GM12874 (cell line): ENCODE data around the gene POC1B.

Experiments
- TF ChIP-seq, protein P1 (sequence below): IDR thresholded peaks from 2 replicates; pipeline ENCODE4 v1.5.1; 2011; ENCODE audit warnings: low read depth, mild to moderate bottlenecking, control low read depth, low read length, moderate library complexity; ENCODE audit not compliant: insufficient read depth

POC1B gene

GRCh38 chr12:89479982-89480381 is 45.9 kb downstream of the POC1B start:
- TF ChIP-seq, protein P1, sequence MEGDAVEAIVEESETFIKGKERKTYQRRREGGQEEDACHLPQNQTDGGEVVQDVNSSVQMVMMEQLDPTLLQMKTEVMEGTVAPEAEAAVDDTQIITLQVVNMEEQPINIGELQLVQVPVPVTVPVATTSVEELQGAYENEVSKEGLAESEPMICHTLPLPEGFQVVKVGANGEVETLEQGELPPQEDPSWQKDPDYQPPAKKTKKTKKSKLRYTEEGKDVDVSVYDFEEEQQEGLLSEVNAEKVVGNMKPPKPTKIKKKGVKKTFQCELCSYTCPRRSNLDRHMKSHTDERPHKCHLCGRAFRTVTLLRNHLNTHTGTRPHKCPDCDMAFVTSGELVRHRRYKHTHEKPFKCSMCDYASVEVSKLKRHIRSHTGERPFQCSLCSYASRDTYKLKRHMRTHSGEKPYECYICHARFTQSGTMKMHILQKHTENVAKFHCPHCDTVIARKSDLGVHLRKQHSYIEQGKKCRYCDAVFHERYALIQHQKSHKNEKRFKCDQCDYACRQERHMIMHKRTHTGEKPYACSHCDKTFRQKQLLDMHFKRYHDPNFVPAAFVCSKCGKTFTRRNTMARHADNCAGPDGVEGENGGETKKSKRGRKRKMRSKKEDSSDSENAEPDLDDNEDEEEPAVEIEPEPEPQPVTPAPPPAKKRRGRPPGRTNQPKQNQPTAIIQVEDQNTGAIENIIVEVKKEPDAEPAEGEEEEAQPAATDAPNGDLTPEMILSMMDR = no peak

DNA sequence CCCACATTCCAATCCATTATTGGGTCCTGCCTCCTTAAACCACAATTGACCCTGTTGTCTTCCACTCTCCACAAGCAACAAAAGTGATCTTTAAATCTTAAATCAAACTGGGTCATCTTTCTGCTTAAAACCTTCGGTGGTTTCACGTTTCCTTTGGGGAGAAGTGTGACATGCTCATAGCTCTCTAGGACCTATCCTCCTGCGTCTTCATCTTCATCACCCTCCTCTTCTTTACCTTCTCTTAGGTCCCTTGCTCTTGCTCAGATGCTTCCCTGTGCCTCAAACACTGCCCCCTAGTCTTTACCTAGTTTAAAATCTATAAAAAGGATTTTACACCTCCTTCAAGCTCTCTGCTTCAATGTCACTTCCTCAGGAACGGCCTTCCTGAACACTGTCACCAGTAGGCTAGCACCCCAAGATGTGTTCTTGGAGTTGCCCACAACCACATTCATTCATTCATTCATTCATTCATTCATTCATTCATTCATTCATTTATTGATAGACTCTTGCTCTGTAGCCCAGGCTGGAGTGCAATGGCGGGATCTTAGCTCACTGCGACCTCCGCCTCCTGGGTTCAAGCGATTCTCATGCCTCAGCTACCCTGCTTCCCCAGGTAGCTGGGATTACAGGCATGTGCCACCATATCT is 48.1 kb downstream of the POC1B start:
- TF ChIP-seq, protein P1 = no peak

GRCh38 chr12:89476904-89477595 is 48.8 kb downstream of the POC1B start:
- TF ChIP-seq, protein P1 = no peak

GRCh38 chr12:89476232-89476631 is 49.6 kb downstream of the POC1B start:
- TF ChIP-seq, protein P1 = no peak

- TF ChIP-seq, protein P1 = no peak
Observed at GRCh38 chr12:89475203-89475990, 50.5 kb downstream of the POC1B start.

- TF ChIP-seq, protein P1 = no peak
Observed at GRCh38 chr12:89474615-89475014, 51.2 kb downstream of the POC1B start.

GRCh38 chr12:89472508-89472907 is 53.3 kb downstream of the POC1B start:
- TF ChIP-seq, protein P1 = no peak
